H9 (cell line): Measurements from ENCODE around the gene KMT2B. TPM values are rescaled to one million over a fixed set of nuclear protein-coding genes. Genes with fewer than 3 reads are reported as not detected.

ENCODE experiments used
- DNase-seq: peaks from one replicate; pipeline ENCODE4 v3.0.0-alpha.2; 2017
- H2AFZ ChIP-seq: one replicate; pipeline ENCODE4 v1.6.1; 2013; ENCODE audit warnings: mild to moderate bottlenecking, low read length, control low read depth, moderate library complexity
- H2AK5ac ChIP-seq: 2 replicates; pipeline ENCODE4 v1.6.1; 2013; ENCODE audit warnings: low read length, control low read depth, mixed read lengths; ENCODE audit not compliant: insufficient read length
- H2BK120ac ChIP-seq: one replicate; pipeline ENCODE4 v1.6.1; 2013; ENCODE audit warnings: low read depth, mild to moderate bottlenecking, low read length, control low read depth, inconsistent platforms; ENCODE audit not compliant: poor library complexity, severe bottlenecking
- H2BK12ac ChIP-seq: 2 replicates; pipeline ENCODE4 v1.6.1; 2013; ENCODE audit warnings: low read length, control low read depth, mixed read lengths, low read depth; ENCODE audit not compliant: insufficient read length
- H2BK15ac ChIP-seq: 2 replicates; pipeline ENCODE4 v1.6.1; 2013; ENCODE audit warnings: low read depth, low read length, control low read depth
- H2BK20ac ChIP-seq: one replicate; pipeline ENCODE4 v1.6.1; 2013; ENCODE audit warnings: low read depth, mild to moderate bottlenecking, low read length, control low read depth, inconsistent platforms; ENCODE audit not compliant: poor library complexity, severe bottlenecking
- H2BK5ac ChIP-seq: 2 replicates; pipeline ENCODE4 v1.6.1; 2013; ENCODE audit warnings: low read length, control low read depth, mixed read lengths; ENCODE audit not compliant: insufficient read length
- H3K14ac ChIP-seq: 2 replicates; pipeline ENCODE4 v1.6.1; 2013; ENCODE audit warnings: low read length, control low read depth; ENCODE audit not compliant: insufficient read depth
- H3K18ac ChIP-seq: 2 replicates; pipeline ENCODE4 v1.6.1; 2013; ENCODE audit warnings: low read depth, mild to moderate bottlenecking, mixed read lengths, low read length, control low read depth; ENCODE audit not compliant: insufficient read length
- H3K23ac ChIP-seq: 2 replicates; pipeline ENCODE4 v1.6.1; 2013; ENCODE audit warnings: low read length, control low read depth, mixed read lengths, low read depth; ENCODE audit not compliant: insufficient read length
- H3K23me2 ChIP-seq: 2 replicates; pipeline ENCODE4 v1.6.1; 2013; ENCODE audit warnings: low read depth, mild to moderate bottlenecking, mixed read lengths, low read length, control low read depth; ENCODE audit not compliant: insufficient read length, poor library complexity, severe bottlenecking
- H3K27ac ChIP-seq: 2 replicates; pipeline ENCODE4 v1.5.1; 2013; ENCODE audit warnings: low read length, control low read depth, mixed read lengths, low read depth; ENCODE audit not compliant: insufficient read length
- H3K27me3 ChIP-seq: 2 replicates; pipeline ENCODE4 v1.6.1; 2013; ENCODE audit warnings: low read length, control low read depth, inconsistent platforms; ENCODE audit not compliant: insufficient read depth
- H3K4ac ChIP-seq: 2 replicates; pipeline ENCODE4 v1.6.1; 2013; ENCODE audit warnings: low read depth, mild to moderate bottlenecking, control low read depth, inconsistent platforms, low read length, moderate library complexity
- H3K4me1 ChIP-seq: 2 replicates; pipeline ENCODE4 v1.6.1; 2013; ENCODE audit warnings: low read length, control low read depth, inconsistent platforms; ENCODE audit not compliant: insufficient read depth
- H3K4me2 ChIP-seq: 2 replicates; pipeline ENCODE4 v1.6.1; 2013; ENCODE audit warnings: low read length, control low read depth, mixed read lengths; ENCODE audit not compliant: insufficient read length, insufficient read depth
- H3K56ac ChIP-seq: 2 replicates; pipeline ENCODE4 v1.6.1; 2013; ENCODE audit warnings: low read depth, mild to moderate bottlenecking, mixed read lengths, low read length, control low read depth; ENCODE audit not compliant: insufficient read length
- H3K79me1 ChIP-seq: 2 replicates; pipeline ENCODE4 v1.6.1; 2013; ENCODE audit warnings: low read depth, mild to moderate bottlenecking, moderate library complexity, low read length, control low read depth, inconsistent platforms; ENCODE audit not compliant: insufficient read depth, poor library complexity, severe bottlenecking
- H3K79me2 ChIP-seq: 2 replicates; pipeline ENCODE4 v1.6.1; 2013; ENCODE audit warnings: low read length, control low read depth, inconsistent platforms; ENCODE audit not compliant: insufficient read depth
- H3K9ac ChIP-seq: 2 replicates; pipeline ENCODE4 v1.6.1; 2013; ENCODE audit warnings: low read length, control low read depth, mixed read lengths; ENCODE audit not compliant: insufficient read length; ENCODE audit errors: extremely low read depth
- H3K9me3 ChIP-seq: one replicate; pipeline ENCODE4 v1.6.1; 2013; ENCODE audit warnings: low read depth, low read length, inconsistent platforms; ENCODE audit not compliant: control insufficient read depth
- H3T11ph ChIP-seq: one replicate; pipeline ENCODE4 v1.6.1; 2013; ENCODE audit warnings: mild to moderate bottlenecking, low read length, control low read depth, inconsistent platforms
- H4K20me1 ChIP-seq: one replicate; pipeline ENCODE4 v1.6.1; 2013; ENCODE audit not compliant: control insufficient read depth, insufficient read length, insufficient read depth
- H4K5ac ChIP-seq: 2 replicates; pipeline ENCODE4 v1.6.1; 2013; ENCODE audit warnings: low read depth, mild to moderate bottlenecking, mixed read lengths, low read length, control low read depth; ENCODE audit not compliant: insufficient read length
- H4K8ac ChIP-seq: replicated peaks from 2 replicates; pipeline ENCODE4 v1.6.1; 2013; ENCODE audit warnings: low read length, control low read depth, mixed read lengths, low read depth; ENCODE audit not compliant: insufficient read length
- H4K91ac ChIP-seq: 2 replicates; pipeline ENCODE4 v1.6.1; 2013; ENCODE audit warnings: low read depth, mild to moderate bottlenecking, moderate library complexity, mixed read lengths, low read length, control low read depth; ENCODE audit not compliant: insufficient read length
- H3K27ac Mint-ChIP-seq, 3 experiments: 2 replicates in 2 of 3; 3 replicates in 1 of 3; pipeline ENCODE4 v1.8.0; 2020 to 2021; ENCODE audit warnings: mixed read lengths in 3 of 3, mild to moderate bottlenecking in 1 of 3, moderate library complexity in 1 of 3
- H3K27me3 Mint-ChIP-seq: 2 replicates; pipeline ENCODE4 v1.8.0; 2021; ENCODE audit warnings: low read depth, mild to moderate bottlenecking, moderate library complexity, mixed read lengths
- H3K36me3 Mint-ChIP-seq, 3 experiments: 2 replicates in 2 of 3; 3 replicates in 1 of 3; pipeline ENCODE4 v1.8.0; 2020 to 2021; ENCODE audit warnings: low read depth in 3 of 3, mixed read lengths in 3 of 3; ENCODE audit not compliant: insufficient read depth in 1 of 3
- H3K4me1 Mint-ChIP-seq, 2 experiments: 2 replicates each; pipeline ENCODE4 v1.8.0; 2020; ENCODE audit warnings: mixed read lengths in 2 of 2
- H3K4me3 Mint-ChIP-seq, 2 experiments: 2 replicates in 1 of 2; 3 replicates in 1 of 2; pipeline ENCODE4 v1.8.0; 2020 to 2021; ENCODE audit warnings: mild to moderate bottlenecking in 2 of 2, mixed read lengths in 2 of 2, moderate library complexity in 1 of 2
- H3K9me3 Mint-ChIP-seq, 2 experiments: 2 replicates in 1 of 2; 3 replicates in 1 of 2; pipeline ENCODE4 v1.8.0; 2020; ENCODE audit warnings: mild to moderate bottlenecking in 2 of 2, mixed read lengths in 2 of 2, moderate library complexity in 1 of 2
- CTCF ChIP-seq: fragments of 200-600 bp; sonication (generic); conservative IDR thresholded peaks from 3 replicates; pipeline ENCODE4 v1.8.0; 2021; ENCODE audit warnings: antibody characterized with exemption, mild to moderate bottlenecking
- WGBS: extraction: QIAGEN DNeasy Blood & Tissue Kit; methylation state at CpG from one replicate; pipeline ENCODE4 v1.1.7; 2013; ENCODE audit warnings: missing lambda C conversion rate, low lambda C conversion rate, mixed read lengths; ENCODE audit not compliant: insufficient read length; ENCODE audit errors: extremely low coverage; 5-methylcytosine and 5-hydroxymethylcytosine counted together
- total RNA-seq: library from RNA; stranded (reverse); gene quantifications from 2 replicates; pipeline ENCODE4 v1.2.1, GENCODE V29; 2021

KMT2B gene
- total RNA-seq, 1 experiment from 2014 or later, result 47.7 TPM

GRCh38 chr19:35756377-35757230, 38.8 kb downstream of the KMT2B start, which contains the start of gene HSPB6:
TSS of gene HSPB6 (minus strand) at chr19:35757029. CDS start at chr19:35757008, 21 bp downstream.
- Mint-ChIP-seq H3K4me1 (peaks cover 12 to 23% of the 10 kb centered on the region in 2 experiments), H3K4me3 (peak within 1 kb of the TSS; percentile 91 to 95), H3K36me3 (peaks cover 0 to 21% (median 18%) of the 10 kb centered on the region in 3 experiments; a peak in 5 of 7 replicates), H3K27ac (peak within 1 kb of the TSS; percentile 68 to 87 (median 86); a peak in 5 of 7 replicates), H3K9me3 (no peaks in the 10 kb centered on the region), H3K27me3 (peaks cover 7% of the 10 kb centered on the region)
- Histone ChIP-seq H2BK5ac (no peak within 1 kb of the TSS), H2AK5ac (no peak within 1 kb of the TSS), H3K79me2 (no peaks in the 10 kb centered on the region), H4K20me1 (no peaks in the 10 kb centered on the region), H3K56ac (no peak within 1 kb of the TSS), H2BK120ac (no peak within 1 kb of the TSS), H4K8ac (no peak within 1 kb of the TSS), H2BK15ac (no peak within 1 kb of the TSS), H3K4me2 (peak within 1 kb of the TSS; percentile 43), H3K79me1 (no peaks in the 10 kb centered on the region), H2BK20ac (no peak within 1 kb of the TSS), H3K23ac (no peak within 1 kb of the TSS), H3K14ac (peak within 1 kb of the TSS; percentile 73), H3K4me1 (no peaks in the 10 kb centered on the region), H2BK12ac (no peak within 1 kb of the TSS), H4K91ac (no peak within 1 kb of the TSS), H2AFZ (no peak within 1 kb of the TSS), H3K27me3 (no peaks in the 10 kb centered on the region), H3K9ac (no peak within 1 kb of the TSS), H3T11ph (no peak within 1 kb of the TSS), H3K23me2 (peaks cover 15% of the 10 kb centered on the region), H4K5ac (no peak within 1 kb of the TSS), H3K4ac (no peak within 1 kb of the TSS), H3K9me3 (no peaks in the 10 kb centered on the region), H3K27ac (no peak within 1 kb of the TSS), H3K18ac (no peak within 1 kb of the TSS)
- no peak for TF ChIP-seq CTCF
- peak; percentile 54 for DNase-seq
- no CpG with 5 or more reads among the region's 52 CpGs for WGBS
